Fibroblast of lung (primary cell): ENCODE data around the gene SLC22A14. TPM values are rescaled to one million over a fixed set of nuclear protein-coding genes. Genes with fewer than 3 reads are reported as not detected.

ENCODE experiments used
- DNase-seq, 2 donors: peaks; one replicate each; pipeline versions ENCODE4 v3.0.0 to v3.0.0-alpha.2; 2010; ENCODE audit warnings: low read depth in 2 of 2
- H2AFZ ChIP-seq: 2 replicates; pipeline ENCODE4 v1.5.1; 2012; ENCODE audit warnings: low read length, control low read depth, inconsistent platforms
- H3K27ac ChIP-seq: 2 replicates; pipeline ENCODE4 v1.5.1; 2011; ENCODE audit warnings: low read length, control low read depth; ENCODE audit not compliant: insufficient read depth
- H3K27me3 ChIP-seq: 2 replicates; pipeline ENCODE4 v1.5.1; 2011; ENCODE audit warnings: mild to moderate bottlenecking, low read length; ENCODE audit not compliant: control insufficient read depth, insufficient read depth
- H3K36me3 ChIP-seq: 2 replicates; pipeline ENCODE4 v1.5.1; 2011; ENCODE audit warnings: low read length; ENCODE audit not compliant: control insufficient read depth, insufficient read depth
- H3K4me1 ChIP-seq: 2 replicates; pipeline ENCODE4 v1.5.1; 2011; ENCODE audit warnings: low read length; ENCODE audit not compliant: control insufficient read depth, insufficient read depth; ENCODE audit errors: extremely low read depth
- H3K4me2 ChIP-seq: 2 replicates; pipeline ENCODE4 v1.5.1; 2011; ENCODE audit warnings: low read length, control low read depth; ENCODE audit not compliant: insufficient read depth; ENCODE audit errors: extremely low read depth
- H3K4me3 ChIP-seq, 4 experiments: fragments of 200-600 bp in 1 of 4; sonication (generic) in 1 of 4; replicated peaks in 1 of 4; 2 replicates each; pipeline ENCODE4 v1.5.1; 2011 to 2016; ENCODE audit warnings: low read length in 4 of 4, low read depth in 3 of 4, mild to moderate bottlenecking in 3 of 4, control low read depth in 2 of 4, inconsistent platforms in 1 of 4, mixed read lengths in 1 of 4; ENCODE audit not compliant: insufficient read depth in 1 of 4; ENCODE audit errors: control extremely low read depth in 1 of 4
- H3K79me2 ChIP-seq: 2 replicates; pipeline ENCODE4 v1.5.1; 2012; ENCODE audit warnings: mild to moderate bottlenecking, low read length, inconsistent platforms; ENCODE audit not compliant: control insufficient read depth, insufficient read depth
- H3K9ac ChIP-seq: 2 replicates; pipeline ENCODE4 v1.5.1; 2011; ENCODE audit warnings: mild to moderate bottlenecking, low read length, control low read depth; ENCODE audit not compliant: insufficient read depth
- H3K9me3 ChIP-seq: 2 replicates; pipeline ENCODE4 v1.5.1; 2012; ENCODE audit warnings: low read depth, low read length; ENCODE audit not compliant: control insufficient read depth, insufficient read depth
- H4K20me1 ChIP-seq: 2 replicates; pipeline ENCODE4 v1.5.1; 2011; ENCODE audit warnings: low read length; ENCODE audit not compliant: control insufficient read depth, insufficient read depth; ENCODE audit errors: extremely low read depth
- EZH2 ChIP-seq: IDR thresholded peaks from 2 replicates; pipeline ENCODE4 v1.5.1; 2012; ENCODE audit warnings: low read length, control low read depth, mild to moderate bottlenecking; ENCODE audit errors: missing control alignments
- polyA plus RNA-seq, 2 donors: library from polyadenylated mRNA; depleted of rRNA in 1 of 2; stranded (reverse) in 1 of 2; unstranded in 1 of 2; fragments of >200 nt; gene quantifications; 2 replicates each; pipeline ENCODE4 v1.2.1, GENCODE V29; 2011 to 2012; ENCODE audit warnings: missing spikeins in 1 of 2
- total RNA-seq: library from RNA; depleted of rRNA; stranded (reverse); fragments of >200 nt; gene quantifications from 2 replicates; pipeline ENCODE4 v1.2.1, GENCODE V29; 2014
- TF ChIP-seq, protein P1 (sequence below), 2 donors: IDR thresholded peaks in 1 of 2; conservative IDR thresholded peaks in 1 of 2; 1 replicate in 1 of 2; 2 replicates in 1 of 2; pipeline ENCODE4 v1.5.1; 2011 to 2012; ENCODE audit warnings: low read length in 2 of 2, control low read depth in 1 of 2, inconsistent platforms in 1 of 2, low read depth in 1 of 2, mild to moderate bottlenecking in 1 of 2

SLC22A14 gene
- total and polyA plus RNA-seq, 2 donors (not counting 1 experiment from before 2014, with no cell fraction given) = 0.17 TPM; not detected in 1

DNA sequence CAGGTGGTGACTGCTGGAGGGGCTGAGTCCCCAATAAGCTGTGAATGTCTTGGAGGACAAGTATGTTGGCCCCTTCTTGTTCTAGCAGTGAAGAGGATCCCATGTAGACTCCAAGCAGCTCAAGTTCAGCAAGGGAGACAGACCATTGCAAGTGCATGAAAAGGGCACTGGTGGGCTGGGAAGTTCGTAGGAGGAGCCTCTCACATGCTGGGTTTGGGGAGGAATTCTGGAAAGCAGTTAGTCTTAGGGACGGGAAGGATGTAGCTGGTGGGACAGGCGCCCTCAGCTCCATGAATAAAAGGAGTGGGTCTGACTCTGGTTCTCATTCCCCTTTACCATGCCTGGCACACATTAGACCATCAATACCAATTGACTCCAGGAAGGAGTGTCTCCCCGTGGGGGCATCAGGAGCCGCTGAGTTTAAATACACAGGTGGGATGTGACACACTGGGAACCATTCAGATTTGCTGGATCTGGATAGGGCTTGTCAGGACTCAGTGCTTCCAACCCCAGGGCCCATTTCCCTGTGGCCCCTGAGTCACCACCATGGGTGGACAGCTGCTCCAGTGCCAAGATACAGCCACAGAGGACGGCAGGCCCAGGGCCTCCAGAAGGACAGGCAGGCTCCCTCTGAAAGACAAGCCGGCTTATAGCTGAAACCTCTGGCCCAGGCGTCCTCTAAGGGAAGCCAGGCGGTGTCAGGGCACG is 63.9 kb downstream of the SLC22A14 start:
- Histone ChIP-seq H2AFZ (peak overlapping the region; percentile 73), H3K9ac (no peak overlapping the region), H4K20me1 (no peaks in the 10 kb centered on the region), H3K4me2 (no peak overlapping the region), H3K4me1 (peaks cover 2% of the 10 kb centered on the region), H3K27me3 (no peaks in the 10 kb centered on the region), H3K27ac (no peak overlapping the region), H3K9me3 (no peaks in the 10 kb centered on the region), H3K4me3 (peak overlapping the region in 1 of 4 experiments; percentile 78), H3K79me2 (no peaks in the 10 kb centered on the region), H3K36me3 (no peaks in the 10 kb centered on the region)
- peak in 1 of 2 donors; percentile 22 for DNase-seq
- TF ChIP-seq, protein P1, sequence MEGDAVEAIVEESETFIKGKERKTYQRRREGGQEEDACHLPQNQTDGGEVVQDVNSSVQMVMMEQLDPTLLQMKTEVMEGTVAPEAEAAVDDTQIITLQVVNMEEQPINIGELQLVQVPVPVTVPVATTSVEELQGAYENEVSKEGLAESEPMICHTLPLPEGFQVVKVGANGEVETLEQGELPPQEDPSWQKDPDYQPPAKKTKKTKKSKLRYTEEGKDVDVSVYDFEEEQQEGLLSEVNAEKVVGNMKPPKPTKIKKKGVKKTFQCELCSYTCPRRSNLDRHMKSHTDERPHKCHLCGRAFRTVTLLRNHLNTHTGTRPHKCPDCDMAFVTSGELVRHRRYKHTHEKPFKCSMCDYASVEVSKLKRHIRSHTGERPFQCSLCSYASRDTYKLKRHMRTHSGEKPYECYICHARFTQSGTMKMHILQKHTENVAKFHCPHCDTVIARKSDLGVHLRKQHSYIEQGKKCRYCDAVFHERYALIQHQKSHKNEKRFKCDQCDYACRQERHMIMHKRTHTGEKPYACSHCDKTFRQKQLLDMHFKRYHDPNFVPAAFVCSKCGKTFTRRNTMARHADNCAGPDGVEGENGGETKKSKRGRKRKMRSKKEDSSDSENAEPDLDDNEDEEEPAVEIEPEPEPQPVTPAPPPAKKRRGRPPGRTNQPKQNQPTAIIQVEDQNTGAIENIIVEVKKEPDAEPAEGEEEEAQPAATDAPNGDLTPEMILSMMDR (conservative IDR thresholded peaks at IDR 0.05 in 1 of 2, IDR thresholded peaks at IDR 0.05 in 1 of 2; ENCODE audit: low read depth in 1 of 2, low read length in 2 of 2) = no peak
- TF ChIP-seq EZH2 = no peak

DNA sequence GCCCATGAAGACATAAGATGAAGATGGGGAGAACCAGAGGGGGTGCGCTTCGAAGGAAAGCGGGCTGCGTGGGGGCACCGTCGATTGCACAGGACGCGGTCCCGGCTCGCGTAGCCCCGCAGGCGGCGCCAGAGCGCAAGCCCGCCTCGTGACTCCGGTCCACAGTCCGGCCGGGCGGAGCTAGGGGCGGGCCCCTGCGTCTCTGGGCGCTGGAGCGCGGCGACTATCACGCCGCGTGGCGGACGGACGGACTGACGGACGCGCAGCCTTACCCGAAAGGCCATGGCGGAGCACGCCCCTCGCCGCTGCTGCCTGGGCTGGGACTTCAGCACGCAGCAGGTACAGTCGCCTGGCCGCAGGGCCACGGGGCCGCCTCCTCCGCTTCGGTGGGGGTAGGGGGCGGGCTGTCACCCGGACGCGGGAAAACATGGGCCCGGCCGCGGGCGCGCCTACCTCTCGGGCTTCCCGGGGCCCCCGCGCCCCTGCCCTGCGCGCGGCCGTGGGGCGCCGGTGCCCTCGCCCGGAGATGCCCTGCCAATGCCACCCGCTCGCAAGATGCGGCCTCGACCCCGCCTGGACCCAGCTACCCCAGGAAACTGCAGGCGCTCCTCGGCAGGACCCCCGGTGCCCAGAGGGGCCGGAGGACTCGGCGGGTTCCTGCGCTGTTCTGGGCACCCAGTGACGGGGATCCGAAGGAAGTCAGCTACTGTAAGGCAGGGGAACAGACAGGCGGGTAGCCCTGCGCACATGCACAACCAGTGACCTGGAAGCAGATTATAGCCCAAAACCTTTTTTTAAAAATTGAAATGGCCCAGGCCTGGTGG is 64.7 kb downstream of the SLC22A14 start, which contains the start of gene XYLB:
XYLB (plus strand) TSS at position 199 of the 824 bp plus-strand sequence; CDS start at position 283, 84 bp downstream.
- Histone ChIP-seq H3K27me3 (no peaks in the 10 kb centered on the region), H3K27ac (peak within 1 kb of the TSS; percentile 42), H3K9ac (peak within 1 kb of the TSS; percentile 59), H3K4me3 (peak within 1 kb of the TSS; percentile 62 to 78 (median 74)), H3K36me3 (no peaks in the 10 kb centered on the region), H4K20me1 (no peaks in the 10 kb centered on the region), H2AFZ (peak within 1 kb of the TSS; percentile 92), H3K4me1 (peaks cover 2% of the 10 kb centered on the region), H3K9me3 (no peaks in the 10 kb centered on the region), H3K4me2 (peak within 1 kb of the TSS; percentile 86), H3K79me2 (no peaks in the 10 kb centered on the region)
- DNase-seq = peak; percentile 76 to 77
- no peak for TF ChIP-seq EZH2
- TF ChIP-seq, protein P1 (conservative IDR thresholded peaks at IDR 0.05 in 1 of 2, IDR thresholded peaks at IDR 0.05 in 1 of 2; ENCODE audit: low read depth in 1 of 2, low read length in 2 of 2) = peak; percentile 68 to 70
